ENCODE data around the gene SLC16A10.
"Not testable (repeated sequence)": the region's sequence is repeated elsewhere in the genome, so short reads cannot be mapped to it uniquely, and the experiment has no call there.

SLC16A10 gene

GRCh38 chr6:111221804-111222203 lies 134.5 kb downstream of the SLC16A10 start:
- no peak for DNase-seq

- no peak for DNase-seq
Observed at GRCh38 chr6:111222341-111222740, 135.0 kb downstream of the SLC16A10 start.

- no peak for DNase-seq
Observed at GRCh38 chr6:111228094-111228493, 140.8 kb downstream of the SLC16A10 start.

GRCh38 chr6:111230351-111231089 lies 143.2 kb downstream of the SLC16A10 start:
- no peak for DNase-seq

- no peak for DNase-seq
Observed at GRCh38 chr6:111231090-111231459, 143.8 kb downstream of the SLC16A10 start.

- no peak for DNase-seq
Observed at GRCh38 chr6:111237852-111238251, 150.5 kb downstream of the SLC16A10 start.

DNA sequence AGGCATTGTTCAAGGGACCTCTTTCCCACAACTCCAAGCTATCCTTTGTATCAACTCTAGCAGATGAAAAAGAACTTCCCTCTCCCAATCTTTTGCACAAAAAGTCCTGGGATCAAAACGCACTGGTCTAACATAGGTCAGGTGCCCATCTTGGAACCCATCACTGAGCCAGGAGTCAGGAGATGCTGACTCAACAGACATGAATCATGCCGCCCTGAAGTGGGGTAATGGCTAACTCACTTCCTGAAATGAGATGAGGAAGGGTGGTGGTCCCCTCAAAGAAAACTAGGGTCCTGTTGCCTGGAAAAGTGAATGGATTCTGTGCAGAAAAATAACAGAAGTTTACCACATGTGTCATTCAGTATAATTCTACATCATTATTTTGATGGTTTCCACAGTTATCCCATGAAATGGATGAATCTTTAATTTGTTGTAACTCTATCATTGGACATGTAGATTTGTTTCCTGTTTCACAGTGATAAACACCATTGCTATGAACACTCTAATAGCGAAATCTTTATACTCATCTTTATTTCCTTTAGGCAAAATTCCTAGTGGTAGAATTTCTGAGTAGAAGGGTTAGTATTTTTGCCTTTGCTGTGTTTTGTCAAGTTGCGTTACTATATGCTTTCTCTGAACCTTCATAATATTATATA lies 151.3 kb downstream of the SLC16A10 start:
- no peak for DNase-seq

GRCh38 chr6:111239461-111239860 lies 152.2 kb downstream of the SLC16A10 start:
- DNase-seq = no peak

- DNase-seq = no peak
Observed at GRCh38 chr6:111242452-111242851, 155.1 kb downstream of the SLC16A10 start.

DNA sequence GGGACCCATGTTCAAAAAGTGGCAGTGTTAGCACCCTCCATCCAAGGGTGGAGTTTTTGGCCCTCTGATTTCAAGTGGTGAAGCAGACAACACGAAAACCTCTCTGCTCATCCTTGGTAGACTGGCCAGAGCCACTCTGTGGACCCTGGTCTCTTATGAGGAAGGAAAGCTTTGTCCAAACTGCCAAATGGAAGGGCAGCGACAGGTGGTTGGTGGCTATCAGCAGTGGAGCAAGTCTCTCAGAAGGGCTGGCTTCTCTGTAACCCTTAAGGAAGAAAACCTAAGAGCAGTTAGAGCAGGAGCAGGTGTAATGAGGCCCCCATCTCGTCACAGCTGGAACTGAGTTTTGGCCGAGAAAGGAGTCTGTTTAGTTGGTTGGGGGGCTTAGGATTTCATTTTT lies 155.8 kb downstream of the SLC16A10 start:
- no peak for DNase-seq

DNA sequence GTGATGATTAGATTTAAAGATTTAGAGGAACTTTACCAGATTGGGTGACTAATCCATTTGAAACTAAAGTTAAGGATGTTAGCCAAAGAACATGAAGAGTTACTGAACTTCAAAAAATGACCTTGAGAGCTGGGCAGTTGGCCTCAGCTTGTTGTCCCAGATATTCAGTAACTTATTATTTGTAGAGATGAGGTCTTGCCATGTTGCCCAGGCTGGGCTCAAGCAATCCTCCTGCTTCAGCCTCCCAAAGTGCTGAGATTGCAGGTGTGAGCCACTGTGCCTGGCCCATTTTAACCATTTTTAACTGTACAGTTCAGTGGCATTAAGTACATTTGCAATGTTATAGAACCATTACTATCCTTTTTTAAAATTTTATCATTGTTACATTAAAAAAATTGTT lies 161.5 kb downstream of the SLC16A10 start:
- DNase-seq = no peak

DNA sequence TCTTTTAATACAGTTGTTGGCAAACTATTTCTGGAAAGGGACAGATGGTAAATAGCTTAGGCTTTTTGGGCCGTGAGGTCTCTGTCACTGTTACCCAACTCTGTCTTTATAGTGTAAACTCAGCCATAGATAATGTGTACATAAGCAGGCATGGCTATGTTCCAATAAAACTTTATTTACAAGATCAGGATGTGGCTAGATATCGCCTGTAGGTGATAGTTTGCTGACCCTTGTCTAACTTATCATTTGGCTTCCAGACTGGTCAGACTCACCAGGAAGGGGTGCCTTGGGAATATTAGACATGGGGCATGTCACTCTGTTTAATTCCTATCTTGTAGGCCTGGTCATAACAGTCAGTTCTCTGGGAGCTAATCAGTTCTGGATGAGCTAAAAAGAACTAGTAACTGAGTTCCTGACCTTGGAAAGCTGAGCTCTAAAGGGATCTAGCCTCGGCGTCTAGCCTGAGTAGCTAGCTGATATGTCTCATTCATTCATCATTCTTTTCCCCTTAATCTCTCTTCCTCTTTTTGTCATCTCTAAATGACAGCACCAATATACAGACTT lies 163.6 kb downstream of the SLC16A10 start:
- no peak for DNase-seq

DNA sequence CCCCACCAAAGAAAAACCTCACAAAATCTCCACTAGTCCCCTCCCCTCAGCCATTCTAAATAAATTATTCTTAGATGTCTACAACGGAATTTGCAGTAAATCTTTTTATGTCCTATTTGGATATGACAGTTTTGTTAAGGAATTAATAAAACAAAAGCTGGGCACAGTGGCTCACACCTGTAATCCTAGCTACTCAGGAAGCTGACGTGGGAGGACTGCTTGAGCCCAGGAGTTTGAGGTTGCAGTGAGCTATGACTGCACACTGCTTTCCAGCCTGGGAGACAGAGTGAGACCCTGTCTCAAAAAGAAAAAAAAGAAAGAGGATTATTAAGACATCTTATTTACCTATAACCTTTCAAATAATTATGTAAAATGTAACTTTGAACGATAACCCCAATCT lies 165.4 kb downstream of the SLC16A10 start:
- DNase-seq = no peak

DNA sequence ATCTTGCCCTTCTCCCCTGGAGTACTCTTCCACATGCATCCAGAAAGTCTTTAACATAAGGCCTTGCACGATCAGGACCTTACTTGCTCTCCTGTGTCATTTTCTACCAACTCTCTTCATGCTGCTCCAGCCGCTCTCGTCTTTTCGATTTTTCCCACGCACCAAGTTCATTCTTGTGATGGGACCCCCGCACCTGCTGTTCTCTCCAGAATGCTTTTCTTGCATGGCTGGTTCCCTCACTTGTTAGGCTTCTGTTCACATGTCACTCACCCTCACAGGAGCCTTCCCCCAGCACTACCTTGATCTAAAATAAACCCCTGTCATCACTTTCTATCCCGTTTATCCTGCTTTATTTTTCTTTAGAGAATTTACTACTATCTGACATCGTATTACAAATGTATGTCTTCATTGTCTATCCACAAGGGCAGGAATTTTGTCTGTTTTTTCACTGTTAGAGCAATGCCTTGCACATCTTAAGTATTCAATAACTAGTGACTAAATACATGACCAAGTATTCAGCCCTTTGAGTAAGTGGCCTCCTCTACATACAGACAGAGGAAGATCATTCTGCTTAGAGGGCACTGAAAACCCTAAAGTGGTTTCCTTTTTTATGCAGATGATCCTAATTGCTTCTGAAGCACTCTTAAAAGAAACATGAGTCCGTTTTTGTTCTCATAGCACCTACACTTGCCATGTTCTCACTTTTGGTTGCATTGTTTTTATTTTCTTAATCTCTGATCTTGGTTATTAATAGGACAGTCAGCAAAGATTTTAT lies 166.9 kb downstream of the SLC16A10 start:
- no peak for DNase-seq

DNA sequence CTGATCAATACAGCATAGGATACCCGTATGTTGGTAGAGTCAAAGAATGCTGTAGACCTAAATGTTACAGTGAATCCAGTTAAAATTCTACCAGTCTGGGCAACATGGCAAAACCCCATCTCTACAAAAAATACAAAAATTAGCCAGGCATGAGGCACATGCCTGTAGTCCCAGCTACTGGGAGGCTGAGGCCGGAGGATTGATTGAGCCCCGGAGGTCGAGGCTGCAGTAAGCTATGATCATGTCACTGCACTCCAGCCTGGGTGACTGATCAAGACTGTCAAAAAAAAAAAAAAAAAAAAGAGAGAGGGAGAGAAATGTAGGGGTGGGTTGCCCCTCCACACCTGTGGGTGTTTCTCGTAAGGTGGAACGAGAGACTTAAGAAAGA lies 167.5 kb downstream of the SLC16A10 start:
- no peak for DNase-seq

DNA sequence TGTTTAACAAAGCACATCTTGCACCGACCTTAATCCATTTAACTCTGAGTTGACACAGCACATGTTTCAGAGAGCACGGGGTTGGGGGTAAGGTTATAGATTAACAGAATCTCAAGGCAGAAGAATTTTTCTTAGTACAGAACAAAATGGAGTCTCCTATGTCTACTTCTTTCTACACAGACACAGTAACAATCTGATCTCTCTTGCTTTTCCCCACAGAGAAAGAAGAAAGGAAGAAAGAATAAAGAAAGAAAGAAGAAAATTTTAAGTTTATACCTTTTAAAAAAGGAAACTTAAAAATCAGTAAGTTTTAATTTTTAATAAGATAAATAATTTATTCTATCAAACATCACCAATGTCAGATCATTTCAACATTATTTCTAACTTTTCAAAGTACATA lies 168.5 kb downstream of the SLC16A10 start:
- DNase-seq = not testable (repeated sequence)

DNA sequence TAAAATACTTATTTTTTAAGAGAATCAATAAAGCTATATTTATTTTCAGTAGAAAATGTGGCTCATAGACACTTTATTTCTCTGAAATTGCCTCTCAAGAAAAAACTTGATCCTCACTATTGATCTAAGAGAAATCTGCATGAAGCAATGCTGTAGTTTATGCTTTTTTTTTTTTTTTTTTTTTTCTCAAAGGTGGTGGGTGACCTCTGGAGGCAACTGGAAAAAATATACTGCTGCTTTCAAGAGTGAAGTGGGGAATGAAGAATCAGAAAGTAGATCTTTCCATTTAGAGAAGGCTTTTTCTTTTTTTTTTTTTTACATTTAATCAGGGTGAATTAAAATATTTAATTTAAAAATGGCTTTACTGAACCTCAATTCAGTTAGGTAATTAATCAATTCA lies 169.3 kb downstream of the SLC16A10 start:
- DNase-seq = no peak

- DNase-seq = no peak
Observed at GRCh38 chr6:111258010-111258409, 170.7 kb downstream of the SLC16A10 start.

DNA sequence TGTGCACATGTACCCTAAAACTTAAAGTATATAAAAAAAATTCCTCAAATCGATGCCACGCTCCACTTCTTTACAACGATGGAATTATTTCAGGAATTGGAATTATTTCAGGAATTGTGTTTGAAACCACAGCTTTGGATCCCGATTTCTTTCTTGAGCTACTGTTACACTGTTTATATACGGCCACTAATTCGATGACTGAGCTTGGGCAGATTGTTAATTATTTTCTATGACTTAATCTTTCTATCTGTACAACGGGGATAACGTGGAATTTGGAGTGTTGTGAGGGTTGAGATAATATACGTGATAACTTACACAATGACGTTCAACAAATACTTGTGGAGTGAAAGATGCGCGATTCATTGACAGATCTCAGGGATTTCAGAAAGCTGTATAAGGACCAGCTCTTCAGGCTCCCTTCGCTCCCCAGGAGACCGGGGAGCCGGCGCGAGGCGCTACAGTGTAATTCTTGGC lies 171.3 kb downstream of the SLC16A10 start:
- no peak for DNase-seq

- DNase-seq = peak; percentile 57
Observed at GRCh38 chr6:111259089-111259831, 172.0 kb downstream of the SLC16A10 start.

- DNase-seq = no peak
Observed at GRCh38 chr6:111260570-111261298, 173.4 kb downstream of the SLC16A10 start.

DNA sequence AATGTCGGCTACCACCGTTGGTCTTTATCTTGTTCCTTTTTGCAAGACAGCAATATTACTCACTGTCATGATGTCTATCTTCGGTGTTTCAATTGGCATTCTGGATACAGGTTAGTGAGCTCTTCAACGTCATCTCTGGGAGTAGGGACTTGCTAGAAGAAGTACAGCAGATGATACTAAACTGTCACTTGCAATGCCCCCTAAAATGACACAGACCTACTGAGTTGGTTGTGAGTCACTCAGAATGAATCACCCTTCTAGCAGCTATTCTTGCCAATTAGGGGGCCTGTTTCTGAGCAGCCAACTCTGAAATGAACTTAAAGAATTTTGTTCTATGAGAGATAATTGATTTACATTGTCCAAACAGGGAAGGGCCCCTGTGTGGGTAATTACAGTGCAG lies 176.5 kb downstream of the SLC16A10 start:
- DNase-seq = no peak

All from NCI-H510A (cell line).